ENCODE measurements around the gene FOXS1.
A peak's percentile ranks its signal among the peaks of the same experiment; 100 is the strongest.

FOXS1 gene

GRCh38 chr20:31845300-31845863 lies at the start of gene FOXS1:
Gene FOXS1, minus strand, starts transcription at chr20:31845604. Its CDS starts 62 bp downstream, at chr20:31845542.
- no peak for DNase-seq (ENCODE audit: low read depth in 2 of 2)

GRCh38 chr20:31890646-31891045 lies 45.2 kb upstream of the FOXS1 start:
- no peak for DNase-seq (ENCODE audit: low read depth in 2 of 2)

DNA sequence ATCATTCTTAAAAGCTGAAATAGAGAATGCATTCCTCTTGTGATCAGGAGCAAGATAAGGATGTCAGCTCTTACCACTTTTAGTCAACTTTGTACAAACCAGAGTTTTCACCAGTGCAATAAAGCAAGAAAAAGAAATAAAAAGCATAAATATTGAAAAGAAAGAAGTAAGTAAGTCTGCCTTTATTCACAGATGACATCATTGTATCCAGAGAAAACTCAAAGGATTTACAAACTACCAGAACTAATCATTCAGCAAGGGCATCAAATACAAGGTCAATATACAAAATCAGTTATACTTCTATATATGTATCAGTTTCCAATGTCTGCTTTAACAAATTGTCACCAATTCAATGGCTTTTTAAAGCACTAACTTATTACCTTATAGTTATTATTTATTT lies 38.4 kb upstream of the FOXS1 start:
- no peak for DNase-seq (ENCODE audit: low read depth in 2 of 2)

- DNase-seq (ENCODE audit: low read depth in 2 of 2) = no peak
Observed at GRCh38 chr20:31881945-31882344, 36.5 kb upstream of the FOXS1 start.

- DNase-seq (ENCODE audit: low read depth in 2 of 2) = peak; percentile 73 to 77
Observed at GRCh38 chr20:31879143-31879987, 34.0 kb upstream of the FOXS1 start.

DNA sequence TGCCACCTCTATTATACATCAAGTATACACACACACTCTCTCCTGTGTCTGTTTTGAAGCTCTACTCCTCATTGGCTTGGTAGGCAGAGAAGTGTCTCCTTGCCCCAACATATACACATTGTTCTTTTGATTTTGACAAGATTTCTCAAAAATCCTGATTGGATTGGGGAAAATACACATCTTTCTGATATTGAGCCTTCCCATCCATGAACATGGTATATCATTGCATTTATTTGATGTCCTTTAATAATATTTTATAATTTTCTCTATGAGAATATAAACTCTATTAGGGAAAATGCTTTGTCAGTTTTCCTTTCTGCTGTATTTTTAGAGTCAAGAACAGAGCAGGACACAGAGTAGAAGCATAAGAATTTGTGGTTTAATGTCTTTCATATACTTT lies 32.3 kb upstream of the FOXS1 start:
- DNase-seq (ENCODE audit: low read depth in 2 of 2) = no peak

DNA sequence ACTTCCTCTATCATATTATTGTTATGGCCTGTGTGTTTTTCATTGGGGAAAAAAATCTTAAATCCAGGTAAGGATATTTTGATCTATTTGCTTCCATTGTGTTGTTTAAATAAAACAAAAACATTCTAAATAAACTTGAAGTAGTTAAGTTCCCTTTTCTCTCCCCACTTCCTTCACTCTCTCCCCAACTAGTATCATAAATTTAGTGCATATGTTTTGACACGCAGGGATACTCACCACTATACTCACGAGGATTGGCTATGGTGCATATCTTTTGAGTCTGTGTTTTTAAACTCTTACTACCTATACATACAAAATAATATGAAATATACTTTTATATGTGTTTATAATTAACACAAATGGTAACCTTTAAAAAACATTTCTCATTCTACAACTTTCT lies 30.3 kb upstream of the FOXS1 start:
- no peak for DNase-seq (ENCODE audit: low read depth in 2 of 2)

DNA sequence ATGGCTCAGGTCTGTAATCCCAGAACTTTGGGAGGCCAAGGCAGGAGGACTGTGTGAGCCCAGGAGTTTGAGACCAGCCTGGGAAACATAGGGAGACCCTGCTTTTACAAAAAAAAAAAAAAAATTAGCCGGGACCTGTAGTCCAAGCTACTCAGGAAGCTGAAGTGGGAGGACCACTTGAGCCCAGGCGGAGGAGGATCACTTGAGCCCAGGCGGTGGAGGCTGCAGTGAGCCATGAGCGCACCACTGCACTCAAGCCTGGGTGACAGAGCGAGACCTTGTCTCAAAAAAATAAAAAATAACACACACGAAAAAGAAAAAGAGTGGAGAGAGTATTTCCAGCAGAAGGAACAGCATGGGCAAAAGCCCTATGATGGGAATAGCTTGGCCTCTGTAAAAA lies 27.0 kb upstream of the FOXS1 start:
- no peak for DNase-seq (ENCODE audit: low read depth in 2 of 2)

DNA sequence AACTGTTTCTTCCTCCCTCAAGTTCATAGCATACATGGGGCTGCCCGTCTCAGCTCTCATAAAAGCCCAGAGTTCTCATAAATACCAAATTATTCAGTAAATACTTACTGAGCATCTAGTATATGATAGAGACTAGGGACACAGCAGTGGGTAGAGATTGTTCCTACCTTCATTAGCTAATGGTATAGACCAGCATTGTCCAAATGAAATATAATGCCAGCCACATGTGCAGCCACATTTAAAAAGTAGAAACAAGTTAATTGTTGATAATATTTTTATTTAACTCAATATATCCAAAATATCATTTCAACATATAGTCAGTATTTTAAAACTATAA lies 26.2 kb upstream of the FOXS1 start:
- DNase-seq (ENCODE audit: low read depth in 2 of 2) = no peak

DNA sequence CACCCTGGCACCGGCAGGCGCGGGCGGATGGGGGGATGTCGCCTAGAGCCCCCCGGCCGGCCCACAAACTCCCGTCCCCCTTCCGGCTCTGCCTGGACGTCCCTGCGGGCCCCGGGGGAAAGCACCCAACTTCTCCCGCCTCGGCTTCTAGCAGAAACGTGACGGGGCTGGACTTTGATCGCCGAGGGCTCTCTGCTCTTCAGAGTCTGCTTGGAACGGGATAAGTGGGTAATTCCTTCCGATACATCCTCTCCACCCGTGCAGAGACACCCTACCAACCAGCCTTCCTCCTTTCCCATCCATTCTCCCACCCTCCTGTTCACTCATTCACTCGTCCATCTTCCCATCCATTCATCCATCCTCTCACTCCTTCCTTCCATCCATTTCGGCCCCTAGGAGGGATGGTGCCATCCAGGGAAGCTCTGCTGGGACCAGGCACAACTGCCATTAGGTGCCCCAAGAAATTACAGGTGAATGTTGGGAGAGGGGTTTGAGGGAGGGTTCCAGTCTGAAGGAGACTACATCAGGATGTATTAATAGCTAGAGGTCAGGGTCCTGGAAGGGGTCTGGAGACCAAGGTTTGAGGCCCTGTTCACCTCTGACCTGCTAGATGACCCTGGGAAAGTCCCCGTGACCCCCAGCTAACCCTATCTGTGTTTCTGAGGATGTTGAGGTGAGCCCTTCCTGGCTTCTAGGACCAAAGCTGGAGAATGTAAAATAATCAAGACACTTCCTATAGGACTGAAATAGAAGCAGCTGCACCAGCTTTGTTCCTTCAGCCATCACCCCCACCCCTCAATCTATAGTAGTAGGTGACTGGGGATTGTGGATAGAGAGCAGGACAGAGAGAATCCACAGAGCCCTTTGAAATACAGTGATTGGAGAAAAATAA lies 25.6 kb upstream of the FOXS1 start:
- no peak for DNase-seq (ENCODE audit: low read depth in 2 of 2)

- DNase-seq (ENCODE audit: low read depth in 2 of 2) = no peak
Observed at GRCh38 chr20:31869942-31870725, 24.7 kb upstream of the FOXS1 start, which contains the start of the genes DUSP15 and TTLL9. Gene DUSP15, minus strand, starts transcription at chr20:31870527. Its CDS starts 190 bp downstream, at chr20:31870337. Gene TTLL9, plus strand, starts transcription at chr20:31870634. Its CDS starts 493 bp downstream, at chr20:31871127.

- no peak for DNase-seq (ENCODE audit: low read depth in 2 of 2)
Observed at GRCh38 chr20:31869673-31869941, 24.2 kb upstream of the FOXS1 start.

- DNase-seq (ENCODE audit: low read depth in 2 of 2) = no peak
Observed at GRCh38 chr20:31868853-31869672, 23.7 kb upstream of the FOXS1 start.

- DNase-seq (ENCODE audit: low read depth in 2 of 2) = no peak
Observed at GRCh38 chr20:31866221-31866620, 20.8 kb upstream of the FOXS1 start.

- no peak for DNase-seq (ENCODE audit: low read depth in 2 of 2)
Observed at GRCh38 chr20:31864521-31865400, 19.4 kb upstream of the FOXS1 start.

DNA sequence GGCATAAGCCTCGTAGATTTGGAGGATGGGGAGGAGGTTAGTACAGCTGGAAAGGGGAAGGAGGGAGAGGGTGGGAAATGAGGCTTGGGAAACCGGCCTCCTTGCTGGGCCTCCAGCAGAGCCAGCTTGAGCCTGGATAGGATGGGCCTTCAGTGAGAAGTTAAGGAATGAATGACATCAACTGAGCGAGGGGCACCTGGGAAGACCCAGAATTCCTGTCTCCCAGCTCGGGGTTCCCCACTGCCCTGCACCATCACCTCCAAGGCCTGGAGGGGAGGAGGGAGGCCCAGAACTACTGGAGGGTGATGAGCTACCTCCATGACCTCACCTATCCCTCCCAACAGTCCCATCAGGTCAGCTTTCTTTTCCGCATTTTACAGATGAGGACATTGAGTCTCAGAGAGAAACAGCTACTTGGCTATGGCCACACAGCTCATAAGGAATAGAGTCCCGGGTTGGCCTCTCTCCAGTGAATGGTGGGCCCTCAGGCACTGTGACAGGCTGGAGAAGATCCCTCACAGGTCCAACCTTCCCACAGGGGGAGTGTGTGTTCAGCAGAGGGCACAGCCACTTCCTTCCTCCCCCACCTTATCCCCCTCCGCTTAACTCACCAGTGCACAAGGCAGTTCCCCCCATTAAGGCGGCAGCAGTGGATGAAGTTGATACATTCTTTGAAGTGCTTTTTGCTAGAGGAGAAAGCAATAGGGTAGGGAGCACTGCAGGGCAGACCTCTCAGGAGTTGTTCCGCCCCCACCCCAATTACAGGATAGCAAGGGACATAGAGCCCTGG lies 18.1 kb upstream of the FOXS1 start:
- no peak for DNase-seq (ENCODE audit: low read depth in 2 of 2)

DNA sequence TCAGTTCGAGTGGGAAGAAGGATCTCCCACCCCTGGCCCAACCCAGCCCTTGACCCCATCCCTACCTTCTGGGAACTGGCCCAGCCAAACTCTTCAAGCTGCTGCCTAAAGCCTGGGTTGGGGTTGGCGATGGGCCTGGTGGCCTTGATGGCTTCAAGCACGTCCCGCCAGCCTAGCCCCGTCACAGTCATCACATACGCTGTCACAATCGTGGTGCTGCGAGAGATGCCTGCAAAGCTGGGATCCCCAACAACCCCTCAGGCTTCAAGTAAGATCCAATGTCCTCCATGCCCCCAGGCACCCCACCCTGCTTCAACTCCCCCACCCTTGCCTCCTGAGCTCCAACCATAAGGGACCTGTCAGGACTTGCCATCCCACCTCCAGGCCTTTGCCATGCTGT lies 17.1 kb upstream of the FOXS1 start:
- no peak for DNase-seq (ENCODE audit: low read depth in 2 of 2)

GRCh38 chr20:31862157-31862470 lies 16.7 kb upstream of the FOXS1 start:
- no peak for DNase-seq (ENCODE audit: low read depth in 2 of 2)

Measured in stimulated activated CD8-positive, alpha-beta memory T cell treated with anti-CD3 and anti-CD28 coated beads, Interleukin-15, amount 100 ng/mL, for 48 hours (primary cell).